Spleen (tissue), 7 donors: ENCODE measurements around the gene PRRG2.
A peak's percentile ranks its signal among the peaks of the same experiment; 100 is the strongest.

Experiments
- POLR2A ChIP-seq, 3 donors: fragments of 450-650 bp; IDR thresholded peaks; one replicate each; pipeline ENCODE4 v1.5.1; 2017; ENCODE audit warnings: antibody characterized with exemption in 3 of 3, mild to moderate bottlenecking in 1 of 3
- POLR2AphosphoS5 ChIP-seq, 3 donors: sonication (generic); formaldehyde crosslinking; IDR thresholded peaks; one replicate each; pipeline ENCODE4 v1.5.1; 2017; ENCODE audit warnings: antibody characterized with exemption in 3 of 3
- TF ChIP-seq, protein P1 (sequence below), 11 experiments: fragments of 200-600 bp in 7 of 11; fragments of 450-650 bp in 4 of 11; sonication (generic) in 4 of 11; IDR thresholded peaks in 8 of 11; conservative IDR thresholded peaks in 3 of 11; 1 replicate in 7 of 11; 2 replicates in 4 of 11; pipeline versions ENCODE4 v1.4.0 to v1.8.0; 2016 to 2021; ENCODE audit warnings: antibody characterized with exemption in 11 of 11, inconsistent platforms in 4 of 11, mild to moderate bottlenecking in 1 of 11
- donor health status: DM: no; HTN: no; CAD: no; lungs with moderate emphysema.
- donor health status: DM: no; HTN: no; CAD: no.
- donor health status: DM: no; HTN: no; CAD: no.

DNA sequence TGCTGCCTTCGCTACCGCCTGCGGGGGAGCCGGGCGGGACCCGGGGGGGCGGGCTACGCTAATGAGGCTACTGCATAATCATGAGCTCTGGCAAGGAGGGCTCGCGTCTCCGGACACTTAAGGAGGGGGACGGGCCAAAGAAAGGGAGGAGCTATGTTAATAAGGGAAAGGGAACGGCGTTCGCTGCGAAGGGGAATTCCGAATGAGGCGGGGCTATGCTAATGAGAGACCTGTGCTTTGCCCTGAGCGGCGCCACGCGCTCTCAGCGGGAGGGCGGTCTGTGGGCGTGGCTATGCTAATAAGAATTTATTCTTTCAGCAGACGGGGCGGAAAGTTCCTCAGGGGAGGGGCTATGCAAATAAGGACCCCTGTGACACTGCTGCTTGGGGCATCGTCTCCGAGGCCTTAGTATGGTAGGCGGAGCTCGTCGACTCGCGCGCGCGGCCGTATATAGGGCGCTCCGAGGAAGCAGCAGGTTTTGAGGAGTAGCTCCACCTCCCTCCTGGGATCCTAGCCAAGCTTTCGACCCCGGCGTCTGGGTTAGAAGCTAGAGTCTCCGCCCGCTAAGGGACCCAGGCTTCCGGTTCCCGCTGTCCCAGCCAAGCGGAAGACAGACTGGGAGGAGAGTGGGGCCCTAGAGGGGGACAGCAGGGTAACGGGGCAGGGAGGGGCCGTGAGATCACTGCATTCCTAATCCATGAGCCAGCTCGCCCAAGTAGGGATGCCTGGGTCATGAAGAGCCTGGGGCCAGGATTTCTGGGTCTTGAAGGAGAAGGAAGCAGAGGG lies 59.2 kb downstream of the PRRG2 start, which contains the start of gene RRAS:
- peak in 2 of 3 donors; percentile 38 to 88 for TF ChIP-seq POLR2A (IDR thresholded peaks at IDR 0.05)
- TF ChIP-seq, protein P1, sequence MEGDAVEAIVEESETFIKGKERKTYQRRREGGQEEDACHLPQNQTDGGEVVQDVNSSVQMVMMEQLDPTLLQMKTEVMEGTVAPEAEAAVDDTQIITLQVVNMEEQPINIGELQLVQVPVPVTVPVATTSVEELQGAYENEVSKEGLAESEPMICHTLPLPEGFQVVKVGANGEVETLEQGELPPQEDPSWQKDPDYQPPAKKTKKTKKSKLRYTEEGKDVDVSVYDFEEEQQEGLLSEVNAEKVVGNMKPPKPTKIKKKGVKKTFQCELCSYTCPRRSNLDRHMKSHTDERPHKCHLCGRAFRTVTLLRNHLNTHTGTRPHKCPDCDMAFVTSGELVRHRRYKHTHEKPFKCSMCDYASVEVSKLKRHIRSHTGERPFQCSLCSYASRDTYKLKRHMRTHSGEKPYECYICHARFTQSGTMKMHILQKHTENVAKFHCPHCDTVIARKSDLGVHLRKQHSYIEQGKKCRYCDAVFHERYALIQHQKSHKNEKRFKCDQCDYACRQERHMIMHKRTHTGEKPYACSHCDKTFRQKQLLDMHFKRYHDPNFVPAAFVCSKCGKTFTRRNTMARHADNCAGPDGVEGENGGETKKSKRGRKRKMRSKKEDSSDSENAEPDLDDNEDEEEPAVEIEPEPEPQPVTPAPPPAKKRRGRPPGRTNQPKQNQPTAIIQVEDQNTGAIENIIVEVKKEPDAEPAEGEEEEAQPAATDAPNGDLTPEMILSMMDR (IDR thresholded peaks at IDR 0.05 in 8 of 11, conservative IDR thresholded peaks at IDR 0.05 in 3 of 11): peak in 3 of 11 experiments; percentile 22 to 39 (median 25)
- peak; percentile 94 to 99 (median 95) for TF ChIP-seq POLR2AphosphoS5 (IDR thresholded peaks at IDR 0.05)
